ENCODE data around the gene LRP1B.

Gene LRP1B

GRCh38 chr2:142153601-142154000 lies 22.8 kb upstream of the LRP1B start:
- no peak overlapping the region for H3K9ac ChIP-seq

GRCh38 chr2:142150453-142150852 lies 19.6 kb upstream of the LRP1B start:
- no peaks in the 10 kb centered on the region for H3K4me1 ChIP-seq (ENCODE audit: low read depth, poor library complexity, severe bottlenecking)
- no peak overlapping the region for H3K4me3 ChIP-seq (IDR thresholded peaks at IDR 0.05; ENCODE audit: insufficient read depth, low read depth, low read length)
- H2AFZ ChIP-seq (ENCODE audit: low read depth): no peak overlapping the region
- no peaks in the 10 kb centered on the region for H3K27me3 ChIP-seq (ENCODE audit: insufficient read depth, low read depth)
- TF ChIP-seq, protein P1, sequence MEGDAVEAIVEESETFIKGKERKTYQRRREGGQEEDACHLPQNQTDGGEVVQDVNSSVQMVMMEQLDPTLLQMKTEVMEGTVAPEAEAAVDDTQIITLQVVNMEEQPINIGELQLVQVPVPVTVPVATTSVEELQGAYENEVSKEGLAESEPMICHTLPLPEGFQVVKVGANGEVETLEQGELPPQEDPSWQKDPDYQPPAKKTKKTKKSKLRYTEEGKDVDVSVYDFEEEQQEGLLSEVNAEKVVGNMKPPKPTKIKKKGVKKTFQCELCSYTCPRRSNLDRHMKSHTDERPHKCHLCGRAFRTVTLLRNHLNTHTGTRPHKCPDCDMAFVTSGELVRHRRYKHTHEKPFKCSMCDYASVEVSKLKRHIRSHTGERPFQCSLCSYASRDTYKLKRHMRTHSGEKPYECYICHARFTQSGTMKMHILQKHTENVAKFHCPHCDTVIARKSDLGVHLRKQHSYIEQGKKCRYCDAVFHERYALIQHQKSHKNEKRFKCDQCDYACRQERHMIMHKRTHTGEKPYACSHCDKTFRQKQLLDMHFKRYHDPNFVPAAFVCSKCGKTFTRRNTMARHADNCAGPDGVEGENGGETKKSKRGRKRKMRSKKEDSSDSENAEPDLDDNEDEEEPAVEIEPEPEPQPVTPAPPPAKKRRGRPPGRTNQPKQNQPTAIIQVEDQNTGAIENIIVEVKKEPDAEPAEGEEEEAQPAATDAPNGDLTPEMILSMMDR (conservative IDR thresholded peaks at IDR 0.05; ENCODE audit: low read depth, low read length): no peak
- no peaks in the 10 kb centered on the region for H4K20me1 ChIP-seq (ENCODE audit: insufficient read depth)
- H3K9ac ChIP-seq: no peak overlapping the region
- H3K36me3 ChIP-seq (ENCODE audit: insufficient read depth): no peaks in the 10 kb centered on the region
- no peak overlapping the region for H3K4me2 ChIP-seq
- H3K79me2 ChIP-seq (ENCODE audit: insufficient read depth, low read depth): no peaks in the 10 kb centered on the region
- no peak overlapping the region for H3K27ac ChIP-seq

More at GRCh38 chr2:142153601-142154000, 22.8 kb upstream of the LRP1B start:
- Histone ChIP-seq H3K27ac (no peak overlapping the region), H2AFZ (ENCODE audit: low read depth) (no peak overlapping the region), H3K79me2 (ENCODE audit: insufficient read depth, low read depth) (no peaks in the 10 kb centered on the region), H3K36me3 (ENCODE audit: insufficient read depth) (no peaks in the 10 kb centered on the region), H3K27me3 (ENCODE audit: insufficient read depth, low read depth) (no peaks in the 10 kb centered on the region), H3K4me1 (ENCODE audit: low read depth, poor library complexity, severe bottlenecking) (no peaks in the 10 kb centered on the region), H4K20me1 (ENCODE audit: insufficient read depth) (no peaks in the 10 kb centered on the region), H3K4me3 (IDR thresholded peaks at IDR 0.05; ENCODE audit: insufficient read depth, low read depth, low read length) (no peak overlapping the region), H3K4me2 (no peak overlapping the region)
- TF ChIP-seq, protein P1 (conservative IDR thresholded peaks at IDR 0.05; ENCODE audit: low read depth, low read length): no peak

DNA sequence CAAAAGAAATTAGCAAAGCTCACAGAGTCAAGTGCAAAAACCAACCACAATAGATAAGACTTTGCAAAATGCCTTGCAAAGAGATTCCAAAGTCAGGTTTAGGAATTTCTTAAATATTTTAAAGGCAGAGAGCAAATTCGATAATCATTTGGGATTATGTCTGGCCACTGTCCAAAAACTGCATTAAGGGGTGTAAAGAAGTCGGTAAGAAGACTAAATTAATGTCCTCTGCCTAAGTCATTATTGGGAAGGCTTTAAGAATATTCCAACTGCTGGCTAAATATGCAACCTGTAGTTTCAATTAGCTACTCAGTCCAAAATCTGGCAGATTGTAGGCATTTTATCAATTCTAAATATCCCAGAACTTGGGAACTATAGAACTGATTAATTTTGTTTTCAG lies 13.7 kb upstream of the LRP1B start:
- no peaks in the 10 kb centered on the region for H3K4me1 ChIP-seq (ENCODE audit: low read depth, poor library complexity, severe bottlenecking)
- no peaks in the 10 kb centered on the region for H3K36me3 ChIP-seq (ENCODE audit: insufficient read depth)
- H4K20me1 ChIP-seq (ENCODE audit: insufficient read depth): no peaks in the 10 kb centered on the region
- no peaks in the 10 kb centered on the region for H3K27me3 ChIP-seq (ENCODE audit: insufficient read depth, low read depth)
- no peak overlapping the region for H3K4me3 ChIP-seq (IDR thresholded peaks at IDR 0.05; ENCODE audit: insufficient read depth, low read depth, low read length)
- no peak overlapping the region for H3K4me2 ChIP-seq
- no peak overlapping the region for H2AFZ ChIP-seq (ENCODE audit: low read depth)
- H3K9ac ChIP-seq: no peak overlapping the region
- no peaks in the 10 kb centered on the region for H3K79me2 ChIP-seq (ENCODE audit: insufficient read depth, low read depth)
- H3K27ac ChIP-seq: no peak overlapping the region
- TF ChIP-seq, protein P1 (conservative IDR thresholded peaks at IDR 0.05; ENCODE audit: low read depth, low read length): no peak

DNA sequence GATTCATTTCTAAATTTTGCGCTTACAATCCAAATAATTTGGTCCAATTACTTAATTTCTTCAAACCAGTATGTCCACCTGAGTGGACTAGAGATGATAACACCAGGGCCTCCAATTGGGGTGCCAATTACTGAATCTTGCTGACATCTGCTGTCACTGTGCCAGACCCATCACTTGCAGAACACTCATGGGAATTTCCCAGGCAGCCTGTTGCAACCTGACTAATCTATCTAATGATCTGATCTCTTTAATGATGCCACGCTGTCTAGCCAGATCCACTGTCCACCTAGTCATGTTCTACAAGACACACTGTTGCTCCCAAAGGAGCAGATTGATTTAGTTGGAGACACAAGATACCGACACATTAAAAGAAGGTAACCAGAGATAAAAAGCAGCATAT lies 11.8 kb upstream of the LRP1B start:
- Histone ChIP-seq H3K27ac (no peak overlapping the region), H3K9ac (no peak overlapping the region), H3K27me3 (ENCODE audit: insufficient read depth, low read depth) (no peaks in the 10 kb centered on the region), H3K4me3 (IDR thresholded peaks at IDR 0.05; ENCODE audit: insufficient read depth, low read depth, low read length) (no peak overlapping the region), H4K20me1 (ENCODE audit: insufficient read depth) (no peaks in the 10 kb centered on the region), H2AFZ (ENCODE audit: low read depth) (no peak overlapping the region), H3K4me2 (no peak overlapping the region), H3K4me1 (ENCODE audit: low read depth, poor library complexity, severe bottlenecking) (no peaks in the 10 kb centered on the region), H3K79me2 (ENCODE audit: insufficient read depth, low read depth) (no peaks in the 10 kb centered on the region), H3K36me3 (ENCODE audit: insufficient read depth) (no peaks in the 10 kb centered on the region)
- TF ChIP-seq, protein P1 (conservative IDR thresholded peaks at IDR 0.05; ENCODE audit: low read depth, low read length): no peak

All from KMS-11 (cell line).